ENCODE data around the gene DUS2. TPM values are rescaled to one million over a fixed set of nuclear protein-coding genes. Genes with fewer than 3 reads are reported as not detected.

Gene DUS2
- total RNA-seq, 1 experiment from 2014 or later, result 27.3 TPM

DNA sequence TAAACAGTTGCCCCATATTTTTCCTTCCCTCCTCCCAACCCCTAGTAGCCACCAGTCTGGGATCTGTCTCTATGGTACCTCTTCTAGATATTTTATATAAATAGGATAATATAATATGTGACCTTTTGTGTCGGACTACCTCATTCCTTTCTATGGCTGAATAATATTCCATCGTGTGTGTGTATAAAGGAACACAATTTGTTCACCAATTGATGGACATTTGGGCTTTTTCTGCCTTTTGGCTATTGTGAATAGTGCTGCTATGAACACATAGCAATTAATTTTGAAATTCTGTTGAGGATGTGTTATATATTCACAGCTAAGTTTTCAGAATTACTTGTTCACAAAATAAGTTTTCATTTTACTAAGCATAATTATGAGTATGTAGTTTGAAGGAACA is 64.6 kb downstream of the DUS2 start:
- no peaks in the 10 kb centered on the region for H3K9me3 ChIP-seq (ENCODE audit: control insufficient read depth in 1 of 2, insufficient read depth in 1 of 2, low read depth in 1 of 2, low read length in 2 of 2)
- no TSS peak for BruUV-seq (replicated peaks)
- H3K79me2 ChIP-seq (ENCODE audit: insufficient read depth, low read length), result peaks cover 72% of the 10 kb centered on the region
- no peak for DNase-seq (ENCODE audit: low read depth, low spot score)
- no peak for ATAC-seq
- H3K36me3 ChIP-seq (ENCODE audit: control insufficient read depth in 1 of 2, insufficient read depth in 2 of 2, low read length in 2 of 2), result no peaks in the 10 kb centered on the region
- no peak overlapping the region for H3K27ac ChIP-seq (ENCODE audit: low read depth, low read length)
- POLR2A ChIA-PET, result interaction anchor here (1.5 kb wide), 1 partner anchor 148 kb away, joined by 4 read pairs; the partner anchor contains the start of gene ESRP2
- no peak overlapping the region for H2AFZ ChIP-seq (ENCODE audit: low read depth, low read length, poor library complexity, severe bottlenecking)
- H4K20me1 ChIP-seq (ENCODE audit: insufficient read depth), result no peaks in the 10 kb centered on the region; the same call in 1 of the 2 replicates
- H3K4me2 ChIP-seq (ENCODE audit: low read length), result peak overlapping the region; percentile 74; the same call in 1 of the 2 replicates
- intact Hi-C loops (cut with micrococcal nuclease), result loop anchor here (2.0 kb wide), 1 partner anchor 141 kb away; no protein-coding TSS in a partner anchor
- TF ChIP-seq EZH2phosphoT487 (IDR thresholded peaks at IDR 0.05; ENCODE audit: borderline replicate concordance) (no peak), ZNF274 (IDR thresholded peaks at IDR 0.05; ENCODE audit: low read depth, low read length) (no peak), EGR1 (IDR thresholded peaks at IDR 0.05; ENCODE audit: low read depth) (no peak), TCF7L2 (IDR thresholded peaks at IDR 0.05; ENCODE audit: borderline replicate concordance, extremely low read depth, insufficient read depth, insufficient read length) (no peak), ZFX (IDR thresholded peaks at IDR 0.05) (no peak), YY1 (IDR thresholded peaks at IDR 0.05; ENCODE audit: extremely low read depth, insufficient replicate concordance, low read depth, low read length) (no peak), POLR2AphosphoS5 (IDR thresholded peaks at IDR 0.05; ENCODE audit: low read depth, low read length) (no peak)
- TF ChIP-seq, protein P1, sequence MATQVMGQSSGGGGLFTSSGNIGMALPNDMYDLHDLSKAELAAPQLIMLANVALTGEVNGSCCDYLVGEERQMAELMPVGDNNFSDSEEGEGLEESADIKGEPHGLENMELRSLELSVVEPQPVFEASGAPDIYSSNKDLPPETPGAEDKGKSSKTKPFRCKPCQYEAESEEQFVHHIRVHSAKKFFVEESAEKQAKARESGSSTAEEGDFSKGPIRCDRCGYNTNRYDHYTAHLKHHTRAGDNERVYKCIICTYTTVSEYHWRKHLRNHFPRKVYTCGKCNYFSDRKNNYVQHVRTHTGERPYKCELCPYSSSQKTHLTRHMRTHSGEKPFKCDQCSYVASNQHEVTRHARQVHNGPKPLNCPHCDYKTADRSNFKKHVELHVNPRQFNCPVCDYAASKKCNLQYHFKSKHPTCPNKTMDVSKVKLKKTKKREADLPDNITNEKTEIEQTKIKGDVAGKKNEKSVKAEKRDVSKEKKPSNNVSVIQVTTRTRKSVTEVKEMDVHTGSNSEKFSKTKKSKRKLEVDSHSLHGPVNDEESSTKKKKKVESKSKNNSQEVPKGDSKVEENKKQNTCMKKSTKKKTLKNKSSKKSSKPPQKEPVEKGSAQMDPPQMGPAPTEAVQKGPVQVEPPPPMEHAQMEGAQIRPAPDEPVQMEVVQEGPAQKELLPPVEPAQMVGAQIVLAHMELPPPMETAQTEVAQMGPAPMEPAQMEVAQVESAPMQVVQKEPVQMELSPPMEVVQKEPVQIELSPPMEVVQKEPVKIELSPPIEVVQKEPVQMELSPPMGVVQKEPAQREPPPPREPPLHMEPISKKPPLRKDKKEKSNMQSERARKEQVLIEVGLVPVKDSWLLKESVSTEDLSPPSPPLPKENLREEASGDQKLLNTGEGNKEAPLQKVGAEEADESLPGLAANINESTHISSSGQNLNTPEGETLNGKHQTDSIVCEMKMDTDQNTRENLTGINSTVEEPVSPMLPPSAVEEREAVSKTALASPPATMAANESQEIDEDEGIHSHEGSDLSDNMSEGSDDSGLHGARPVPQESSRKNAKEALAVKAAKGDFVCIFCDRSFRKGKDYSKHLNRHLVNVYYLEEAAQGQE (IDR thresholded peaks at IDR 0.05; ENCODE audit: low read depth), result no peak
- RAD21 ChIA-PET (ENCODE audit: low non-redundant PET in 1 of 2, low total read pairs in 2 of 2, uncharacterized antibody in 2 of 2, unreplicated experiment in 2 of 2), result no interaction called here
- H3K4me1 ChIP-seq (ENCODE audit: control insufficient read depth in 1 of 2, insufficient read depth in 2 of 2, low read length in 2 of 2), result peaks cover 20 to 27% of the 10 kb centered on the region in 2 experiments; a peak in 3 of 4 replicates
- H3K9me2 ChIP-seq (ENCODE audit: insufficient read depth), result no peaks in the 10 kb centered on the region
- CTCF ChIA-PET, result no interaction called here
- no peaks in the 10 kb centered on the region for H3K27me3 ChIP-seq (ENCODE audit: insufficient read depth, low read length)
- H3K4me3 ChIP-seq (replicated peaks in 1 of 2; ENCODE audit: low read depth in 1 of 2, low read length in 2 of 2), result no peak overlapping the region
- no peak overlapping the region for H3K9ac ChIP-seq (ENCODE audit: low read length)

Data from HCT116 (cell line).